Urinary bladder (tissue), 4 donors: ENCODE results near the gene PREPL. TPM values are rescaled to one million over a fixed set of nuclear protein-coding genes. Genes with fewer than 3 reads are reported as not detected.
"Not testable (repeated sequence)": the region's sequence is repeated elsewhere in the genome, so short reads cannot be mapped to it uniquely, and the experiment has no call there.

Experiments
- DNase-seq: peaks from one replicate; pipeline ENCODE4 v3.0.0-alpha.2; 2015; ENCODE audit errors: extremely low spot score
- H3K27ac ChIP-seq: one replicate; pipeline ENCODE4 v1.5.1; 2013; ENCODE audit warnings: low read depth, mild to moderate bottlenecking, moderate library complexity
- H3K36me3 ChIP-seq: one replicate; pipeline ENCODE4 v1.6.1; 2013; ENCODE audit warnings: mild to moderate bottlenecking, moderate library complexity; ENCODE audit not compliant: insufficient read depth
- H3K4me1 ChIP-seq: one replicate; pipeline ENCODE4 v1.6.1; 2013; ENCODE audit warnings: mild to moderate bottlenecking, moderate library complexity; ENCODE audit not compliant: insufficient read depth
- H3K4me3 ChIP-seq: one replicate; pipeline ENCODE4 v1.5.1; 2013; ENCODE audit warnings: low read depth, low read length
- WGBS: extraction: QIAGEN DNeasy Blood & Tissue Kit; methylation state at CpG from one replicate; pipeline ENCODE4 v1.1.7; 2013; 5-methylcytosine and 5-hydroxymethylcytosine counted together
- polyA plus RNA-seq: library from polyadenylated mRNA; stranded (reverse); fragments of 200-250 nt; gene quantifications from one replicate; pipeline ENCODE4 v1.2.3, GENCODE V29; 2013
- total RNA-seq: library from RNA; depleted of rRNA; stranded (reverse); fragments of >200 nt; gene quantifications from one replicate; pipeline ENCODE4 v1.2.3, GENCODE V29; 2014
- donor health status: healthy with polysubstance abuse.
- donor health status: healthy.

The PREPL gene
- total and polyA plus RNA-seq, 2 donors = 30.2 to 104 TPM

DNA sequence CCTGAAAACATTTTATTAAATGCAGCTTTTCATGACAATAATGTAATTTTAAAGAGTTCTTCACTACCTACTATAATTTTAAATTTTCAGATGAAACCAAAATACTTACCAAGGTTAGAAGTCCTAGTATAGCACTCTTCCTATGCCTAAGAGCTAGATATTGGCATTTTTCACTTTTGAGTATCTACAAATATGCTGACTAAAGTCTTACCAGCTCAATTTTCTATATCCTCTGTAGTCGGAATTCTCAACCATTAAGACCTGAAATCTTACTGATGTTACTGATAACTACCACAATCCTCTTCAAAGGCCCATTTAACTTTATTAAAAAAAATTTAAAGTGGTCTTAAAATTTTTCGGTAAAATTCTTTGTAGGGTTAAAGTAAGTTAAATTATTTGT, 32.0 kb downstream of the PREPL start:
- Histone ChIP-seq H3K36me3 (peaks cover 2% of the 10 kb centered on the region), H3K4me1 (no peaks in the 10 kb centered on the region), H3K27ac (no peak overlapping the region), H3K4me3 (no peak overlapping the region)
- DNase-seq = no peak
- 93% methylated on average over 2 of the region's 2 CpGs for WGBS

GRCh38 chr2:44328750-44329149, 32.5 kb downstream of the PREPL start:
- no peak overlapping the region for H3K27ac ChIP-seq
- peaks cover 2% of the 10 kb centered on the region for H3K36me3 ChIP-seq
- no peak overlapping the region for H3K4me3 ChIP-seq
- no peak for DNase-seq
- H3K4me1 ChIP-seq = no peaks in the 10 kb centered on the region
- WGBS = 92% methylated on average over 2 of the region's 2 CpGs

GRCh38 chr2:44326548-44327264, 34.6 kb downstream of the PREPL start:
- H3K4me1 ChIP-seq = no peaks in the 10 kb centered on the region
- peaks cover 6% of the 10 kb centered on the region for H3K36me3 ChIP-seq
- no peak overlapping the region for H3K27ac ChIP-seq
- H3K4me3 ChIP-seq = no peak overlapping the region
- 89% methylated on average over 13 of the region's 13 CpGs for WGBS
- no peak for DNase-seq

- Histone ChIP-seq H3K4me1 (no peaks in the 10 kb centered on the region), H3K27ac (no peak overlapping the region), H3K36me3 (peaks cover 8% of the 10 kb centered on the region), H3K4me3 (no peak overlapping the region)
- DNase-seq = no peak
- 84% methylated on average over 4 of the region's 4 CpGs for WGBS
These were observed 35.4 kb downstream of the PREPL start for GRCh38 chr2:44325897-44326296.

DNA sequence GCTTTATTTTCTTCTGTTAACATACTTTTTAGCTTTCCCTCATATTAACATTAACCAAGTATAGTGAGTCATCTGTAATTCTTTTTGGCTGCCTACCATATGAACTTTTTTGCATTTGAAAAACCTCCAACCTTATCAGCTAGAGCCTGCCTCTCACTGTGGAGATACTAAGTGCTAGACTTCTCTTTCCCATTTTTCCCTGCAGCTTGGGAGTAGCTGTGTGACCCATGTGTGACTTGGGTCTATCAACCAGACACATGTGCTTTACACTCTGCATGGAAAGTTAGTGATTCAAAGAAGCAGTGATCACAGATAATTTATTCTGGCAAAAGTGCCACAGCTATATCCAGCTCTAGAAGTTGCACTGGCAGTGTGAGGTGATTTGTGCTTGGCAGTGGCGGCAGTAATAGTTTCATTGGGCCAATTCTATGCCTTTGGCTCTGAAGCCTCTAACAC, 36.3 kb downstream of the PREPL start:
- H3K27ac ChIP-seq = no peak overlapping the region
- WGBS = 61% methylated on average over 1 of the region's 1 CpG
- DNase-seq = no peak
- H3K4me1 ChIP-seq = no peaks in the 10 kb centered on the region
- H3K36me3 ChIP-seq = peaks cover 11% of the 10 kb centered on the region
- no peak overlapping the region for H3K4me3 ChIP-seq

GRCh38 chr2:44321360-44321759, 39.9 kb downstream of the PREPL start:
- no peak for DNase-seq
- no peaks in the 10 kb centered on the region for H3K4me1 ChIP-seq
- WGBS = 91% methylated on average over 5 of the region's 5 CpGs
- no peak overlapping the region for H3K4me3 ChIP-seq
- H3K27ac ChIP-seq = no peak overlapping the region
- H3K36me3 ChIP-seq = peaks cover 11% of the 10 kb centered on the region

DNA sequence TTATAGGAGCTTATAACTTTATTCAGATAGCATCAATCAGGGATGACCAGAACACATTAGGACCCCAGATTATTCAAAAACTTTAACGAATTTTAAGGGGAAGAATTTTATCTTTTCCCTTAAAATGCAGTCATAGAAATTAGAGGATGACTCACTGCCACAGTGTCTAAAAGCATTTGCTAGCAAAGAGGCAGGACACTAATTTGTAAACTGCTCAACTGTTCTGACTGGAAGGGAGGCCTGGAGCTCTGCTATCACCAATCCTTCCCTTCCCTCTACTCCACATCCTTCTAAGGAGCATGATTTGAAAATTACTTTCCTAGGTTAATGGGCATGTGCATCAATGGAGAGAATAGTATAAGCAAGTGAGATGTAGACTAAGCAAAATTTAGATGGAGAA, 40.5 kb downstream of the PREPL start:
- no peak overlapping the region for H3K4me3 ChIP-seq
- DNase-seq = no peak
- no peaks in the 10 kb centered on the region for H3K4me1 ChIP-seq
- peaks cover 11% of the 10 kb centered on the region for H3K36me3 ChIP-seq
- WGBS = 88% methylated on average over 1 of the region's 1 CpG
- H3K27ac ChIP-seq = no peak overlapping the region

GRCh38 chr2:44315945-44316344, 45.3 kb downstream of the PREPL start:
- Histone ChIP-seq H3K27ac (no peak overlapping the region), H3K4me1 (no peaks in the 10 kb centered on the region), H3K4me3 (no peak overlapping the region), H3K36me3 (peaks cover 3% of the 10 kb centered on the region)
- no peak for DNase-seq

DNA sequence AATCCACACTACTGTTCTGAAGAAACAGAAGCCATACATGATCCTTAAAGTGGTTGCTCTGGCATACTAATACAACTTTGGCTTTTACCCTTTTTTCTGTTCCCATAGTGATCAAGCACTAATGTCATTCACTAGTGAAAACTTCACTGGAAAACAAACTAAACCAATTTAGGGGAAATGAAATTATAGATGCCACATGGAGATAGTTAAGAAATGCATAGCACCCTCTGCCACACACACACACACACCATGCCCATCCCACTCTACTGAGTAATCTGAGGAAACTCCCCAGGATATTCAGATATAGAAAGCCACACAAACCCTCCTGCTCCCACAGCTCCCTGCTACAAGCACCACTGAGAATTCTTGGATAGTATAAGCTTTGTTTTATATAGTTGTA, 46.9 kb downstream of the PREPL start:
- Histone ChIP-seq H3K27ac (no peak overlapping the region), H3K4me3 (no peak overlapping the region), H3K4me1 (no peaks in the 10 kb centered on the region), H3K36me3 (no peaks in the 10 kb centered on the region)
- no peak for DNase-seq

- Histone ChIP-seq H3K27ac (no peak overlapping the region), H3K36me3 (no peaks in the 10 kb centered on the region), H3K4me3 (no peak overlapping the region), H3K4me1 (no peaks in the 10 kb centered on the region)
- no peak for DNase-seq
- 97% methylated on average over 1 of the region's 1 CpG for WGBS
These were observed 51.0 kb downstream of the PREPL start for GRCh38 chr2:44310287-44310686.

DNA sequence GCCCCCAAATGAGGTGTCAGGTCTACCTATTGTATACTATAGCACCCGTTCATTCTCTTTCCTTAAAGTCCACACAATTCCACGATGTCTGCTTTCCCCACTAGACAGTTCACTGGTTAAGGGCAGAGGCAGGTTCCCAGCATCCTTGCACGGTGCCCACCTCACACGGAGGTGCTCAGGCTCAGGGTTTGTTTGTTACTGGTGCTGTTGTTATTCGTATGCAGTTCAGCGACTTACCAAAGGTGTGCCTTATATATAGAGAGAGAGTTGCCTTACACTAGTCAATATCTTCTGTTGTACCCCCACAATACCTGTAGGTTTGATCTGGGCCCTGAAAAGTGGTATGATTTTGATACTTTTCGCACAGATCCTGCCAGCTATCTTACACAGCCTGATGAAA, 55.4 kb downstream of the PREPL start:
- WGBS = 76% methylated on average over 7 of the region's 7 CpGs
- no peaks in the 10 kb centered on the region for H3K36me3 ChIP-seq
- H3K4me1 ChIP-seq = no peaks in the 10 kb centered on the region
- H3K27ac ChIP-seq = no peak overlapping the region
- H3K4me3 ChIP-seq = no peak overlapping the region
- DNase-seq = no peak

DNA sequence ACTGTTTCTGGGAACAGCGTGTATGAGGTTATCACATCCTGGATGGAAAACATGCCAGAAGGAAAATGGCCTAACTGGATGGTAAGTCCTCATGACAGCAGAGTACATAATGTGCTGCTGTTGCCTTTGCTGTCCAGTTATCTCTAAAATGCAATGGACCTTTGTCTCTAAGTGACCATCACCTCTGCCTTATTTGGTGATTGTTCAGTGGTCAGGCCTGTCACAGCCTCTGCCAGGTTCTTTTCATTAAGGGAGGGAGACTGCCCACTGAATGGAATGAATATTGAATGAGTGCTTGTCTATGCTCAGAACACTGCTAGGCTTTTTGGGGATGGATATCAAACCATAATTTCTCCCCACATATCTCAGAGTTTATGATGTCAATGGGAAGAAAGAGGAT, 57.0 kb downstream of the PREPL start:
- Histone ChIP-seq H3K4me1 (no peaks in the 10 kb centered on the region), H3K36me3 (no peaks in the 10 kb centered on the region), H3K4me3 (no peak overlapping the region), H3K27ac (no peak overlapping the region)
- WGBS = 88% methylated on average over 1 of the region's 1 CpG
- no peak for DNase-seq

GRCh38 chr2:44303766-44304165, 57.5 kb downstream of the PREPL start:
- DNase-seq = not testable (repeated sequence)

DNA sequence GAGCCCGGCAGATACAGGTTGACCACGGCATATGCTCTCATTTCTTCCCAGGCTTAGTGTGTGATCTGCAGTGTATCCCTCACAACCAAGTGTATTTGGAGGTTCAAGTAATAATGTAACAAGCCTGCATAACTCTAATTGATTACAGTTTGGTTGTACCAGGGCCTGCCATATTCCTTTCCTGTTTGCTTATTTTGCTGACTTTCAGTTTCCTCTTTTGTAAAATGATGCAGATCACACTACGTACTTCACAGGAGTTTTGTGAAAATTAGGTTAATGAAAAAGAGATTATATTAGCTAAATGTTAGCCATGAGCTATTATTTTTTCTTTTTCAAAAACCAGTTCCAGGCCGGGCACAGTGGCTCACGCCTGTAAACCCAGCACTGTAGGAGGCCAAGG, 60.2 kb downstream of the PREPL start:
- DNase-seq = no peak
- 84% methylated on average over 5 of the region's 5 CpGs for WGBS
- H3K36me3 ChIP-seq = no peaks in the 10 kb centered on the region
- no peaks in the 10 kb centered on the region for H3K4me1 ChIP-seq
- H3K4me3 ChIP-seq = no peak overlapping the region
- H3K27ac ChIP-seq = no peak overlapping the region

More at GRCh38 chr2:44303766-44304165, 57.5 kb downstream of the PREPL start:
- WGBS = 97% methylated on average over 3 of the region's 3 CpGs
- not testable (repeated sequence) for H3K4me1 ChIP-seq, H3K36me3 ChIP-seq, H3K4me3 ChIP-seq, H3K27ac ChIP-seq

- no peaks in the 10 kb centered on the region for H3K36me3 ChIP-seq
- no peak overlapping the region for H3K4me3 ChIP-seq
- 46% methylated on average over 4 of the region's 4 CpGs for WGBS
- no peak for DNase-seq
- H3K27ac ChIP-seq = no peak overlapping the region
- H3K4me1 ChIP-seq = no peaks in the 10 kb centered on the region
These were observed 61.7 kb downstream of the PREPL start for GRCh38 chr2:44299635-44300034.
